Left kidney (tissue), 8 donors: ENCODE measurements around the gene RDH14. TPM values are rescaled to one million over a fixed set of nuclear protein-coding genes. Genes with fewer than 3 reads are reported as not detected.

Source experiments
- DNase-seq: peaks from one replicate; pipeline ENCODE4 v3.0.0-alpha.2; 2013
- long read RNA-seq, 8 donors: transcript quantifications; one replicate each; lab custom pipeline, GENCODE V29; 2026
- polyA plus RNA-seq: library from polyadenylated mRNA; unstranded; fragments of 120-200 nt; gene quantifications from one replicate; pipeline ENCODE4 v1.2.1, GENCODE V29; 2013; ENCODE audit not compliant: insufficient read length

Gene RDH14, protein sequence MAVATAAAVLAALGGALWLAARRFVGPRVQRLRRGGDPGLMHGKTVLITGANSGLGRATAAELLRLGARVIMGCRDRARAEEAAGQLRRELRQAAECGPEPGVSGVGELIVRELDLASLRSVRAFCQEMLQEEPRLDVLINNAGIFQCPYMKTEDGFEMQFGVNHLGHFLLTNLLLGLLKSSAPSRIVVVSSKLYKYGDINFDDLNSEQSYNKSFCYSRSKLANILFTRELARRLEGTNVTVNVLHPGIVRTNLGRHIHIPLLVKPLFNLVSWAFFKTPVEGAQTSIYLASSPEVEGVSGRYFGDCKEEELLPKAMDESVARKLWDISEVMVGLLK
- polyA plus RNA-seq, result 38.9 TPM
- long read RNA-seq, donor 1, transcript RDH14-201 (2 exons, 1,587 nt), result major isoform, 29 of 29 reads
- long read RNA-seq, donor 1, partial matches to known transcripts, result 0 of 29 reads
- long read RNA-seq, donor 1, other reads (novel, unspliced or antisense), result 0 of 29 reads
- long read RNA-seq, donor 2, transcript RDH14-201 (2 exons, 1,587 nt), result major isoform, 17 of 17 reads
- long read RNA-seq, donor 2, partial matches to known transcripts, result 0 of 17 reads
- long read RNA-seq, donor 2, other reads (novel, unspliced or antisense), result 0 of 17 reads
- long read RNA-seq, donor 3, transcript RDH14-201 (2 exons, 1,587 nt), result major isoform, 18 of 18 reads
- long read RNA-seq, donor 3, partial matches to known transcripts, result 0 of 18 reads
- long read RNA-seq, donor 3, other reads (novel, unspliced or antisense), result 0 of 18 reads
- long read RNA-seq, donor 4, partial matches to known transcripts, result 0 of 2 reads
- long read RNA-seq, donor 4, other reads (novel, unspliced or antisense), result 0 of 2 reads
- long read RNA-seq, donor 5, transcript RDH14-201 (2 exons, 1,587 nt), result major isoform, 40 of 41 reads
- long read RNA-seq, donor 5, partial matches to known transcripts, result 0 of 41 reads
- long read RNA-seq, donor 5, other reads (novel, unspliced or antisense), result 0 of 41 reads
- long read RNA-seq, donor 6, transcript RDH14-201 (2 exons, 1,587 nt), result major isoform, 22 of 24 reads
- long read RNA-seq, donor 6, partial matches to known transcripts, result 0 of 24 reads
- long read RNA-seq, donor 6, other reads (novel, unspliced or antisense), result 0 of 24 reads
- long read RNA-seq, donor 7, transcript RDH14-201 (2 exons, 1,587 nt), result major isoform, 35 of 36 reads
- long read RNA-seq, donor 7, partial matches to known transcripts, result 0 of 36 reads
- long read RNA-seq, donor 7, other reads (novel, unspliced or antisense), result 0 of 36 reads
- long read RNA-seq, donor 8, transcript RDH14-201 (2 exons, 1,587 nt), result major isoform, 11 of 11 reads
- long read RNA-seq, donor 8, partial matches to known transcripts, result 0 of 11 reads
- long read RNA-seq, donor 8, other reads (novel, unspliced or antisense), result 0 of 11 reads

DNA sequence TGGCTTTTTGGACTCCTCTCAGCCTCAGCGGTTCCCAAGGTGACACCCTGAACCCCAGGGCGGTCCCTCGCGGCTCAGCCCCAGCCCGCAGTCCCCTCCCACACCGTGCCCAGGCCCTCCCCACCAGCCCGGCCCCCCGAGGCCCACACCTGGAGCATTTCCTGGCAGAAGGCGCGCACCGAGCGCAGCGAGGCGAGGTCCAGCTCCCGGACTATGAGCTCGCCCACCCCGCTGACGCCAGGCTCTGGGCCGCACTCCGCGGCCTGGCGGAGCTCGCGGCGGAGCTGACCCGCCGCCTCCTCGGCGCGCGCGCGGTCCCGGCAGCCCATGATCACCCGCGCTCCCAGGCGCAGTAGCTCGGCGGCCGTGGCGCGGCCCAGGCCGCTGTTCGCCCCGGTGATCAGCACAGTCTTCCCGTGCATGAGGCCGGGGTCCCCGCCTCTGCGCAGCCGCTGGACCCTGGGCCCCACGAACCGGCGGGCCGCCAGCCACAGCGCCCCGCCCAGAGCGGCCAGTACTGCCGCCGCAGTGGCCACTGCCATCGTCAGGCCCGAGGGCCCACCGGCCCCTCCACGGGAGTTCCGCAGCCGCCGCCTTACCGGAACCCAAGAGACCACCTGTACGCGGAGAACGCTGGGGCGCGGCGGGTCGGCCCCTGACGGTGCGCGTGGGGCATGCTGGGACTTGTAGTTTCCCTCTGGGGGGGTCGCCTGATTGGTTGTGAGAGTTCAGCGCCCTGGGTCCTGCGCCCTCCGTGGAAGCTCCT, at the start of gene RDH14:
Gene RDH14 (minus strand): TSS at position 623 of the 766 bp plus-strand sequence. CDS start 81 bp downstream, at position 542.
- DNase-seq, result peak; percentile 97

DNA sequence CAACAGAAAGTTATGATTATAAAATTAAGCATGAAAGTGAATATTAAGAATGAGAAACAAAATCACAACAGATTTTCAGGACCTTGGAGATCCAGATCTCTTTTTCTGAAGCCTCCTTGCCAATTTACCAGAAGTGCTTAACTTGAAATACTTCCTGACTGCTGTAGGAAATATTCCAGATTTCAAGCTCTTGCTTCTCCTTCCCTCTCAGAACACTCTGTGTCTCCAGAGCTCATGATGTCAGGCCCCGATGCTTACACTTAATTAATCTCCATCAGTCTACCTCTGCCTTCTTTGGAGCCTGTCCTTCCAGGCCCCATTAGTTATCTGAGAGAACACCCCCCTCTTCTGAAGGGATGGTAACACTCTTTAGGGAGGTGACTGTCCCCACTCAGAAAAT, 49.6 kb upstream of the RDH14 start:
- no peak for DNase-seq

DNA sequence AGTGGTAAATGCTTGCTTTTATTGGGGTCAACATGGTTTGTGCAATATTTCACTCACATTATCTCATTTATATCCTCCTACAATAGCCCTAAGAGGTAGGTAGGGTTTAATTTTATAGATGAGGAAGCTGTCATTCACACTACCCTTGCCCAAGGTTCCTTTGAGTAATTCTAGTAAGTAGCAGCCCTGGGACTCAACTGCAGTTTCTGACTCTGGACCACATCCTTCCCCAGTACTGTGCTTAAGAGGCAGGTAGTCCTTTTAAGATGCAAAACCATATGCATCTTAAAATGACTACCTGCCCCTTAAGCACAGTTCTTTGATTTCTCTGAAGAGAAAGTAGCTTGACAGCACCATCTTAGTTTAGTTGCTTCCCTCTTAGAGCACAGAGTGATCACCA, 44.7 kb upstream of the RDH14 start:
- no peak for DNase-seq

DNA sequence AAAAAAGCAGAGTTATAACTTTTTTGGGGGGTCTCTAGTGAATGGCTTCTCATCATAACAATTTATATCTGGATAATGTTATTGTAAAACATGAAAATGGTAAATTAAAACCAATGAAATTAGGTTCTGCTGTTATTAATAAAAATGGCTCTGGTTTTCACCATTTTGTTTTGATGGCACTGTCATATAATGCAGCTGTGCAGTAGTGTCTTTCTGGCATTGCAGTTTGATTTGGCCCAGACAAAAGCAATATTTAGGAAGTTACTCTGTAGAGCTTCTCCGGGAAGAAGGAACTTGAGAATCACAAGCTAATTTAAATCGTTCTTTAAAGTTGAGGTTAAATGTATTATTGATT, 44.1 kb upstream of the RDH14 start:
- DNase-seq, result no peak

DNA sequence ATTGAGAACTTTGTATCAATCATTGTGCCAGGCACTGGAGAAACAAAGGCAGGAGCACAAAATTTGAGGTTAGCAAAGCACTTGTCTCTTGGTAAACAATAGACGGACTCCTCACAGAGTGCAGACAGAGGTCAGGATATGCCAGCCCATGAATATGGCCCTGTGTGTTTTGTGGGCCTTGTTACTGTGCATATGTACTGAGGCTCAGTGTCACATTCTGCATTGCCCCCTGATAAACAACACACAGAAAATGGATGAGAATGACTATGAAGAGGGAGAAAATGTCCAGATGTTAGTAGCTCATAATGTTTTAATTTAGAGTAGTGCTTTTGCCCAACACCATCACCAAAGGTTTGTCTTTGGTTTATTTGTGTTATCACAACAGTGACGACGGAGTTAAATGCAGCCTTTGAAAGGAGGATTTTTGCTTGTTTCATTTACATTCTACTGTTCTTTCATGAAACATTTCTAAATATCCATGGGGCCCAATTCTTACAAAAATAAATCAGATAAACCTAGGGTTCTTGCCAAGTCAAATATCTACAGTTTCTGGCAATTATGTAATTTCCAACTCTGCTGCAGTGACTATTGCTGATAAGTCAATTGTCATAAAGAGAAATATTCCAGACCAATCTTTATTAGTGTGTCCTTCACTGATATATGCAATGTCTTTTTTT, 43.5 kb upstream of the RDH14 start:
- DNase-seq, result no peak

DNA sequence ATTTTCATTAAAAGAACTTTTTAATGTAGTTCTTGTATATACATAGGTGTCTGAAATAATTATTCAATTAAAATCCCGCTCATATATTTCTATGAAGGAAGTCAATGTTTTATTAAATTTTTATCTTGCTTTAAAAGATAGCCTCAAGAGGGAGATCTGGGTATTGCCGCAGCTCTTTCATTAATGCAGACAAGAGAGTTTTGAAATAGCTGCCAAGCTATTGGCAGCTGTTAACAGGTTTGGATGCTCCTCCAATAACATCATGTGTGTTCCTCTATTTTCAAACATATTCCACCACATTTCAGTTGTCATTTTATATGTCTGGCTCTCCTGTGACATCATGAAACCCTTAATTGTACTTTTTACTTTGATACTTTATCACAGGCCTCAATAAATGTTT, 41.8 kb upstream of the RDH14 start:
- DNase-seq, result no peak

DNA sequence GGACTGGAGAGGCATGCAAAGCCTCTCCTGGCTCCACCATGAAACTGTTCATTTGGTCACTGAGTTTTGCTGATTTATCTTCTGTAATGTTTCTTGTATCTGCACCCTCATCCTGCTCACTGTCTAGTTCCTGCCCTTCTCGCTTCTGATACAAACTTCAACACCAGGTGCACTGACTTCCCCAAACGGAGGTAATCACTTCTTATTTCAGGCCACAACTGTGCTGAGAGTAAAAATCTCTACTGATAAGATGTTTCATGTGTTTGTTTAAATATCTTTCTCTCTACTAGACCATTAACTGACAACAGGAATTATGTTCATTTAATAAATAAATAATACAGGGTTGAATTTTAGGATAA, 39.8 kb upstream of the RDH14 start:
- DNase-seq, result no peak

DNA sequence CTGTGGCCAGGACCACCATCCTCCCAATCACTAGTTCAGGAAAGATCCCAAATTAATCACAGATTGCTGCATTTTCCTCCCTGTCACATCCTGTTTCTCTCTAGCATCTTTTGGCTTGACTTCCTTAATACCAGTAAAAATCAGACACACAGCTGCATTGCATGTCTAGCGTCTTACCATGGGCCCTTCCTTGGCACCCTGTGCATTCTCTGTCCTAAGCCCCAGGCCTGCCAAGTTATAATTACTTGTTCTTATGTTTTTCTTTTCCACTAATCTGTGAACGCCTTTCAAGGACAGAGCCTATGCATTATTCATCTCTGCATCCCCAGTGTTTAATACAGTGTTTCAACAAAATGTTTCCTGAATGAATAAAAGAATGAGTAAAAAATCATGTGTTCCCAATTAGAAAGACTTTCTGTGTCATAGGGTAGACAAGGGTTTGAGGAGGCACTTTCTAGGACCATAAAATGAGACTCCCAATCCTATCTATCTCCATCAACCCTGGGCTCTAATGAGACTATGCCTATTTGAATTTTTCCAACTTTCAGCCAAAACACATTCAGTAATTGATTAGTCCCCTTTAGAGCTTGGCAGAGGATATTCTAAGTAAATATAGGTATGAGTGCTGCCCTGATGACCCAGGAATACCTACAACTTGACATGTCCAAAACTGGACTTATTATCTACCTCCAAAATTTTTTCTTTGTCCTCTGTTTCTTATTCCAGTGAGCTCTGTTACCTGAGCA, 39.2 kb upstream of the RDH14 start:
- no peak for DNase-seq

DNA sequence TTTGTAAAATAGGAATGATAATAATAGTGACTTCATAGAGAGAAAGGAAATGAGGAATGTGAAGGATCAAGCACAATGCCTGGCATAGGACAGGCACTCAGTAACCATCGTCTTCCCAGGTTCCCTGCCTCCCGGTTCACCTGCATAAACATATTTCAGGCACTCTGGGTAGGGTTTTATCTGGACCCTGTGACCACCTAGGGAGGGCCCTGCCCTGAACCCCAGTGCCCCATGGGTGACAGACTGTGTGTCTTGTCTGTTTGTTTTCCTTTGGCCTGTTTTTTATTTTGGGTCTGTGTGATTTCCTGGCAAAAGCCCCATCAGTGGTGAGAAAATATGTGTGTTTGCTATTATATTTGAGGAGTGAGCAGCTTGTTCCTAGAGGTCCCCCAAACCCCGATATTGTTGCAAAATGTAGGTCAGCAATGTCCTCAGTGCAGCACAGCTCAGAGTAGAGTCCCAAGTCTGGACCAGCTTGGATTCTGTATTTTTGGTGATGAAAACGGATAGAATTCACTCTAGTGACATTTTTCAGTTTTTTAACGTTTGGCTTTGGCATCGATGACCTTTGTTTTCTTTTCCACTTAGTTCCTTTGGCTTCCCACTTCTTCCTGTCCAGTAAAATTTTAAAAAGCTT, 38.5 kb upstream of the RDH14 start:
- DNase-seq, result no peak

DNA sequence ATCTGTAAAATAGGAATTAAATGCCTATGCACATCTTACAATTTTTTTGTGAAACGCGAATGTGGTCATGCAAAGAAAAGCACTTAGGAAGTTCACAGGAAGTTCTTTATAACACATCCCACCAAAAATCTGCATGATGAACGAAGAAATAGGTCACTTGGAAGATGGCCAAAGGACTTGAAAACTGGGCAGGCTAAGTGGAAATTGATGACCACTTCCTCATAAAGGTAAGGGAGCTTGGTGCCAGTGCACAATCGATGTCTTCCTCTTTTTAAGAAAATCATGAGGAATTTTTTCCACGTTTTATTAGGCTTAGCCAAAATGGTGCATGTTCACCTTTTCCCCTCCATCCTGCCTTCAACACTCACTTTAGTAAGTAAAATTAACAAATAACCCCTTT, 37.2 kb upstream of the RDH14 start:
- DNase-seq, result no peak

DNA sequence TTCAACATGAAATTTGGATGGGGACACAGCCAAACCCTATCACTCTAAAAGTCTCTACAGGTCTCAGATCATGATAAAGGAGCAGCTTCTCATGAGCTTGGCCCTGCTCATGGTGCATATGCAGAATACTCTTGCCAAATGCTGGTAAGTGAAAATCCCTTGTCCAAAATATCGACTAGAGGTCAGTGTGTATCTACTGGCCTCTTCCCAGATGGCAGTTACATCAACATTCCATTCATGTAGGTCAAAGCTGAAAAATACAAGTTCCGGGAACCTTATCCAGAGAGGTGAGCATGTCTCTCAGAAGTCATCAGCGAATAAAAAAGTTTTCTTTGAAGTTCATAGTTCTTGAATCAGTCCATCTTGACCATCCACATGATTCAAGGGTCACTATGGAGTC, 36.5 kb upstream of the RDH14 start:
- no peak for DNase-seq

DNA sequence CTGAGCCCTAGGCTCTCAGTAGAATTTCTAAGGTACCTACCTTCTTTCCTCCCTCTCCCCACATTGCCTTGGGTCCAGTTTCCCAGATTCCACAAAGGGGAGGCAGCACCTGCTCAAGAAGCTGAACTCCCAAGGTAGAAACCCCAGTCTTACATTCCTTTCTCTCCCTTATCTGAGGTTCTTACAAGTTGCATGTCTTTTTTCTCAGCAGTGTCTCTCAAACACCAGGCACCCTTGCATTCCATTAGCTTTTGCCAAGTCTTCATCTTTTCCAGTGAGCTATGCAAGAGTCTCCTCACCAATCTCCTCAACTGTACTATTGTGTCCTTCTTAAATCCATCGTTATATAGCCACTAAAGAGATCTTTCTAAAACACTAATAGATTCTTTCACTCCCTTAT, 33.0 kb upstream of the RDH14 start:
- DNase-seq, result no peak

DNA sequence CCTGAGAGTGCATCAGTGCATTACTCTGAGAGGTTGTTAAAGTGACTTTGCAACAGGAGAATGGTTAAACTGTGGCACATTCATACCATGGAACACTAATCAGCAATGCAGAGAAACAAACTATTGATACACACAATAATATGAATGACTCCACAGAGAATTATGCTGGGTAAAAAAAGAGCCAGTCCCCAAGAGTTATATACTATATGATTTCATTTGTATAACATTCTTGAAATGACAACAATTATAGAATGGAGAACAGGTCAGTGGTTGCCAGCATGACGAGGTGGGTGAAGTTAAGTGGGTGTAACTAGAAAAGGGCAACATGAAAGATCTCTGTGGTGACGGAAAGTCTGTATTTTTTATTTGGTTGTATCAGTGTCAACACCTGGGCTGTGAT, 31.9 kb upstream of the RDH14 start:
- DNase-seq, result no peak

DNA sequence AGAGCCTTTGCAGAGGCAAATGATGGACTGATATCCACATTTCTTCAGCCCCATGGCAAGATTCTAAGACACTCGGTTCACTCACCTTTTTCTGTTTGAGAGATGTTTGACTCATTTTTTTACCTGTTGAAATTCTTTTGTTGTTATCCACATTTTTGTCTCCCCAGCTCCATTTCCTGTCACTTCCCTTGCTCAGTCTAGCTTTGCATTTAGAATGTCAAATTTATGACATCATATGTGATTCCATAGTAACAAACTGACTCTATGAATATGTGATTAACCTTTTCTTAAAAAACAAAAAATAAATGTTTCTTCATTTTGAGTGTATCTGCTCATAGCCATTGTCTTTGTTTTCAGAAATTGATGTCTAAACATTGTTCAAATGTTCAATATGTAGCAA, 28.9 kb upstream of the RDH14 start, which contains the start of gene NT5C1B:
Gene NT5C1B (minus strand): TSS at position 216 of the 400 bp plus-strand sequence. CDS start 101 bp downstream, at position 115.
- no peak for DNase-seq

DNA sequence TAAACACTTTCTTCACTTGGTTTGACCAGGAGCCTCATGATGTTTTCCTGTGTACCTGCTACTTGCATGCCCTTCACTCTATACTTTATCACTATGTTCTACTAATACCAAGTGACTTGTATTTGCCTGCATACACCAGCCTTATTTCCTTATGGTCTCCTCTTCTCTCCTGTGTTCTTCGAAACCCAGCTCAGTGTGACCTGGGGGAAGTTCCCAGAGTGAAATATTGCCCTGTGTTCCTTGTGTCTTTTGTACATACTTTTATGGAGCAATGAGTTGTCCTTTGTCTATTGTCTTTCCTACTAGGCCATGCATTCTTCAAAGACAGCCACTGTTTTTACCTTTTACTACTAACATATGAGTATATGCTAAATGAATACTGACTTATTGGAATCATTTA, 28.3 kb upstream of the RDH14 start:
- no peak for DNase-seq

DNA sequence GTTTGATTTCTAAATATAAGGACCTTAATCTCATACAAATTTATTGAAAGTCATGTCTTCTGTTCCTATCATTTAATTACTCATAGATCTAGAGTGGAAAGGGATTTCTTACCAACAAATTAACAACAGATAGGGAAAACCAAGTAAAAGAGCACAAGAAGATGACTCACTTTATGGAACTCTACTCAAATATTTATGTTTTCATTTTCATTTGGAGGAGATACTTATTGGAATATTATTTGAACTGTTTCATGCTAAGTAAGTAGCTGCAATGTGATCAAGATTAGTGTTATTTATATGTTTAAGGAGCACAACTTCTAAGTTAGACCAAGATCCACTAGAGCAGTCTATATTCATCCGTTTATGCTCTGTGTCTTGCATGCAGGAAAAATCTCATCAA, 27.6 kb upstream of the RDH14 start:
- no peak for DNase-seq

DNA sequence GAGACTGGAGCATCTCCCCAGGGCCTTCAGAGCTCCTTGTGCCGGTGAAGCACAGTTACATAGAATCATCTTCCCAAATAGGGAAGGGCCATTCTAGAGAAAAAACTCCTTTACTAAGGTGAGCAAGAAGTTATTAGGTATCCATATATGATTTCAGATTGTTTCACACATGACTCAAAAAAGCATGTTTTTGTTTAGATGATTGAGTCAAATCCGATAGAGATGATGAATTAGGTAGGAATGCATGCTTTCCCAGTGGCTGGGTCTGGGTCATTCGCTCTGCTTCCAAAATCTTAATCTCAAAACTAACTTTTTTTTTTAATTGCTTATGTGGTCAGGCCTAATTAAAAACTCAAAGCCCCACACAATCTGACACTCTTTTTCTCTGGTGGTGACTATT, 25.1 kb upstream of the RDH14 start:
- DNase-seq, result no peak

DNA sequence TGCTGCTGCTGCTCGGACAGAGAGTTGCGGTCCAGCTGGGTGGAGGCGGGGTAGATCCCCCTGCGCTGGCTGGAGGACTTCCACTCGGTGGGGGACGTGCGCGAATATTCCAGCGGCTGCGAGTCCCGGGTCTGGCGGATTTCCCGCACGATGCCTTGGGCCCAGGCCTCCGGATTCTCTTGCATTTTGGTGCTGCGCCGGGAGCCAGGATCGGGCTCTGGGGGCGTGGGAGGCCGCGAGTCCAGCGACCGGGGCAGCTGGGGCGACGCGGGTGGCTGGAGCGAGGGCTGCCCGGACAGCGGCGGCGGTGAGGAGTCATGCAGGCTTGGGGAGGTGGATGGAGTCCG, 24.1 kb upstream of the RDH14 start:
- no peak for DNase-seq

DNA sequence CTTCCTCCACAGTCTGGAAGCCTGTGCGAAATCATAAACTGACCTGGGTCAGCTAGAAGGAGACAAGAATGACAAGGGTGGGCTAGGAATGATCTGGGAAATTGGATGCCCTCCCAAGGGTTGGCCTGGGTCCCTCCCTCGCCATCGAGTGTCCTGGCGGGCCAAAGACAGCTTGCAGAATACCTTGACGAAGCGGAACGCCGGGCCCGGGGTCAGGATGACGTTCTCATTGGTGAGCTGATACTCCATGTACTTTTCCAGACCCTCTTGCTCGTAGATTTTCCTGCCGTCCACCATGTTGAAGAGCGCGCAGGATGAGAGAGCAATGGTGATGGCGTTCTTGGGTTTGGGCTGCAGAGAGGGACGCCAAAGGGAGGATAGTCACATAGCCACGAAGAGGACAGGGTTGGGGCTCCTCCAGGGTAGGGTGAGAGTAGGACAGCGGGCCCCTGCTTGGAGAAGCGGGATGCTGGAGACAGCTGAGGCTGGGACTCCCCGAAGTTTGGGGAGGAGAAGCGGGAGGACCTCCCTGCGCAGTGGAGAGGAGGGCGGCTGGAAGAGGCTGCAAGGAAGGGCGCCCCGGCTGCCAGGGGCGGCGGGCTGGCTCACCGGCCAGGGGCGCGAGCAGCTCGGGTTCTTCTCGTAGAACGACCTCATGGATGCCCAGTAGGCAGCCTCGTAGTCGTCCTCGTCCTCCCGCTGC, 23.6 kb upstream of the RDH14 start:
- DNase-seq, result no peak
